ENCODE results near the gene LPP.

The LPP gene

DNA sequence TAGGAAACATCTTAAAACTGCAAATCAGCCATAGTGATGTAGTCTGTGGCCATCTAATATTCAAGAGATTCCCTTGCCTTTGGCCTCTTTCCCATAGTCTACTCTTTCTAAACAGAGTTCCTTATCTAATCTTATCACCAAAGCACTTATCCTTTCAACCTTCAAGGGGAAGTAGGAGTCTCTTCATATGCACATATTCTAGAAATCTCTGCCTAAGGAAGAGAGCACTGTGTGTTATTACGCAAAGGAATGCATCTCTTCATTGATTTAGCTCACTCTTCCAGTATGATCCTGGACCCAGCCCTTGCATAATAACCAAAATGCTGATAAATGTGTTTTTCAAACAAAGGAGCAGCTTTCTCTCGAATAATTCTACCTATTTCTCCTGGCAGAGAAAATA lies 764.1 kb downstream of the LPP start:
- DNase-seq (ENCODE audit: low read depth), result no peak

DNA sequence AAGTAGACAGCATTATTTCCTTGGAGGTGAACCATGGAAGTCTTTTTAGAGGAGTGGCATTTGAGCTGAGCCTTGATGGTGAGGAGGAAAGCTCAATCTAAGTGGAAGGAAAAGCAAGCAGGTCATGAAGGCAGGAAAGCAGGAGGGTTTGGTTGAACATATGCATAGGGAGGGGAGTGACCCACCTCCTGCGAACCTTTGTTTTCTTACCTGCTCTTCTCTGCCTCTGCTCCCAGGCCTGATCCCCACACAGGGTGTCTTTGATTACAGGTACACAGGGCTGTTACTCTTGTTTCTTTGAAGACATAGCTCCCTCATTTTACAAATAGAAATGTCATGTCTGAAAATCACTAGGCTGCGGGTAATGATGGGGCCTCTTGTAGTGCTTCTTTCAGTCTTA lies 769.7 kb downstream of the LPP start:
- DNase-seq (ENCODE audit: low read depth), result no peak

DNA sequence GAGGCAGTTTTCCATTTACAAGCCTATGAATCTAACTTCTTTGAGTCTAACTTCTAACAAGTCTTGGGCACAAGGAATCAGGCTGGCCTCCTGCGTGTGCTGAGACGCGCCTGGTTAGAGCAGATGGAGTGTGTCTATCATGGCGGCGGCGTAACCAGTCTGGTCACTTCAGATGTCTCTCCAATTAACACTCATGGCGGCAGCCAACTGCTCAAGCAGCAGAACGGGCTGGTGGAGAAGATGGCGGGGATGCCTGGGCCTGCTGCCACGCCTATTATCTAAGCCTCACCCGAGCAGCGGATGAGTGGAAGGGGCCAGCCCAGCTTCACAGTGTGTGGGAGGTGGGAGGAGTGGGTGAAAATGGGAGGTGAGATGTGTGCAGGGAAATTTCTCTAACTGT lies 771.4 kb downstream of the LPP start:
- DNase-seq (ENCODE audit: low read depth), result no peak

DNA sequence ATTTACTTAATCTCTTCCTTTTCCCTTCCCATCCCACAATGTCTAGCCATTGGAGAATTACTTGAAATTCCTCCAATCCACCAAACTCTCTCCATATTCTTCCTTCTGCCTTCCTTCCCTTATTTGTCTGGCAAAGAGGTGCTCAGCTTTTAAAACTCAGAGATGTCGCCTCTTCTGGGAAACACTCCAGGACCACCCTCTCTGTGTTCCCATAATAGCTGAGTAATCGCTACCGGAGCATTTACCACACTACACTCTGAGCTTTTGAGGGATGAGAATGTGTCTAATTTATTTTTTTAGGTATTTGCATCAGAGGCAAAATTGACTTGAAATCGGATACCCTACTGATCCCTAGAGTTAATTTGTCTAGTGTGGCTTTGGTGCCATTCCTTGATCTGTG lies 772.2 kb downstream of the LPP start:
- DNase-seq (ENCODE audit: low read depth), result no peak

DNA sequence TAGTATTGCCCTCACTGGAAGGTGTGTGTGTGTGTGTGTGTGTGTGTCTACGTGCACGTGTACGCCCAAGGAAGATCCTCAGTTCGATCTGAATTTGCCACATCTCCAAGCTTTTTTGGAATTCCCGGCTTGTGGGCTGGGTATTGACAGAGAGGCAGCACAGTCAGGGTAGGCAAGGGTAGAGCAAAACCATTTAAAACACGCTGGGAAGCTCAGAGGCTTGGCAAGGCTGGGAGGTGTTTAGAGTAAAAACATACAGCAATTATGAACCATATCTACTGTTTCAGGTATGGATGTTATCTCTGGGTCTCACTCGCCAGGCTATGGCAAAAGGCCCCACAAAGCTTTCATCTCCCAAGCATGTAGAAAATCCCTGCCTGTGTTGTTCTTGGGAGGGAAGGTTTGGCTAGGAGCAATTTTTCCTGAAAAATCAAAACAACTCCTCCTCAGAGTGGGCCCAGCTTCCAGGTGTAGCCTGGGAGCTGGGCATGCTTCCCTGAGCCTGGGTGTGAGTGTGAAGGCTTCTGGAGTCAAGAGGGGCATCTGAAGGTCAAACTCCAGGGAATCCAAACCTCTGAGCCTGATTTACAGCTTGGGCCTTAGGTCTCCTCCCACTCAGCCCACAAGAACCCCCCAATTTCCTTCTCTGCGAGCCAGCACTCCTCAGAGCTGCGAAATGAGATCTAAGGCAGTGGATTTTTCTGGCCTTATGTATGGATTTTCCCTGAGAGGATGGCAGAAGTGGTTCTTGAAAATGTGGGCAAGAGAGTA lies 773.0 kb downstream of the LPP start:
- no peak for DNase-seq (ENCODE audit: low read depth)

DNA sequence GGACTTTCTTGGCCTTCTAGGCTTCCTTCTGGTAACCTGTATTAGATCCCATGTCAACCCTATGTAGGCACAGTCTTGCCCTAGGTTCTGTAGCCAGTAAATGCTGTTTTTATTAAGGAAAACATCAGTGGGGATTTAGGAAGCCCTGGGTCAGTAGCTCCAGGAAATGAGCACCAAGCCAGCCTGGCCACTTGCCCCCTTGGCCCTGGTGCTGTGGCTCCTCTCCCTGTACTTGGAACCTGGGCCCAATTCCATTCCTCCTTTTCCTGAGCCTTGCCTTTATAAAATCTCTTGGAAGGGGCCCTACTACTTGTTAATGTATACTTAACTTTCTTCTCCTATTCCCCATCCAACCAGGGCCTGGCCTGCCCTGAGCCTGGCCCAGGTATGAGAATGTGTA lies 774.0 kb downstream of the LPP start:
- DNase-seq (ENCODE audit: low read depth), result no peak

DNA sequence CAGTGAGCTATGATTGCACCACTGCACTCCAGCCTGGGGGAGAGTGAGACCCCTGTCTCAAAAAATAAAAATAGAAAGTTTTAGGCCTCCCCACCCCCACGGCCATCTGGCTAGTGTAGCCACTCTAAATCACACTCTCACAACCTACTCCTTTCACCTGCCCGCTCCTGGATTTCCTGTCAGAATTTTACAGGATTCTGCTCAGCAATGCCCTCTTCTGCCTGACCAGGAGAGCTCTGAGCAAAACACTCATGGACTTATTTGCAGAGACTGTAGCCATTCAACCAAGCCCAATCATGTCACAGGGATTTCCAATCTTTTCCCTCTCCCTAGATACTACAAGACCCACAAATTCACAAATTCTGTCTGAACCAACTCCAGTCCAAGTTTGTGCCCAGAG lies 775.2 kb downstream of the LPP start:
- peak; percentile 12 for DNase-seq (ENCODE audit: low read depth)

DNA sequence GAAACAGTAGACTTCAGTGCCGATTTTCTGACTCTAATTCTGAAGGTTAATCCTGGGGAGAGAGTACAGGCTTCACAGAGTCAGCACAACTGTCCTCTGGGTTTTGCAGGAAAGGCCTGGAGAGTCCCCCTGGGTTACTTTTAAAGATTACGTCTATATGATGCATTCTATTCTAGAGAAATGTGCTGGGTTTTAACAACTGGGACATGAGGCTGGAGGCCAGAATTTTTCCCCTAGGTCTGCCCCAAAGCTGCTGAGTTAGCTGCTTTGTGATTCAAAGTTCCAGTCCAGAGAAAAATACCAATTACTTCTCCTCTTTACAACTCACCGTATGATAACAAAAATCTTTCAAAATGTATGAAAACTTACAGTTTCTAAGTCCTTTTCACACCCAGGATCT lies 777.1 kb downstream of the LPP start:
- DNase-seq (ENCODE audit: low read depth), result no peak

DNA sequence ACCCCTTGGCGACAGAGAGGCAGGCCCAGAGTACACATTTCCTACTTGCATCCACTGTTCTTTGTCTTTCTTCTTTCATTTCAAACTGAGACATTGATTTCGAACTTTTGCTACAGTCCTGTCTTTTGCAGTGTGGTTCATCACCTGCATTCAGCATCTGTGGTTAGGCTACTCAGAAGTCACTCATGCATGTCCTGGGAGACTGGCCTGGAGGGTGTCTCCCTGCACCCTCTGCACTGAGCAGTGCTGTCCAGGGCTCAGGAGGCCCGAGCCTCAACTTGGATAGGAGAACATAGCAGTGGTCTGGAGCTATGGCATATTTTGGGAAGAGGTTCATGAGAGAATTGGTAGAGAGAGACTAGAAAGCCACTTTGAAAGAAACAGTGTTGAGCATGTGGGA lies 777.6 kb downstream of the LPP start:
- DNase-seq (ENCODE audit: low read depth), result no peak

DNA sequence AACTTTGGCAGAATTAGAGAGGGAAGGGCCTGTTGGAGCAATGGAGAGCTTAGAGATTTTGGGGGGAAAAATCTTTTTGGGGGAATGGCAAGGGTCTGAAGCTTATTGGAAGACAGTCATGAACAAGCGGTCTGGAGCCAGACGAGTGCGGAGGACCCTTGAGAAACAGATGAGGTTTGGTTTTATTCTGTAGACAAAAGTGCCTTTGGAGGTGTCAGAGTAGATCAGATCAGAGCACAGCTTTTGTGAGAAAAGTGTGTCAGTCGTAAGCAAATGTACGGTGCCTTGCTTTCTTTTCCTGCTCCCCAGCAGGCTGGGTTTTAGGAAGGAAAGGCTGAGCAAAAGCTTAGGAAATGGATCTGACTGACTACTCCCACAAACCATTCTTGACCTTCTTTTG lies 781.0 kb downstream of the LPP start:
- DNase-seq (ENCODE audit: low read depth), result no peak

DNA sequence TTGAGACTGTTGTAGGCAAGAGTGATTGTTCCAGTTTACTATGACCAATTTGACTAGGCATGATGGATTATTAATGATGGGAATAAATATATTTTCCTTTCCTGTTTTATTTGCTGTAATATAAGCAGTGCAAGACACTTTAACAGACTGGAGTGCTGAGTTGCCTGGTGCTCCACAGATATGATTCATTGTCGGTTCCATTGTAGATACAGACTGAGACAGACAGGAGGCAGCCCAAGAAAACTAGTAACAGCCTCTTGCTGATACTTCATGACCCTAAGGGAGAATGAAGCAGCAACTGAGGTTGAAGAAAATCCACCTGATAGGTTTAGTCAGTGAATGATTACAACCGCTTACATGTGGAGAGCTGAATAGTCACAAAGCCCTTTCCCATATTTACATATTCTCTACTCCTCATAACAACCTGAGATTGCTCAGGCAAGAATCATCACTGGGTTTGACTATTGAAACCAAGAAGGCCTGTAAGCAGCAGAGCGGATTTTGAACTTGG lies 782.7 kb downstream of the LPP start:
- no peak for DNase-seq (ENCODE audit: low read depth)

DNA sequence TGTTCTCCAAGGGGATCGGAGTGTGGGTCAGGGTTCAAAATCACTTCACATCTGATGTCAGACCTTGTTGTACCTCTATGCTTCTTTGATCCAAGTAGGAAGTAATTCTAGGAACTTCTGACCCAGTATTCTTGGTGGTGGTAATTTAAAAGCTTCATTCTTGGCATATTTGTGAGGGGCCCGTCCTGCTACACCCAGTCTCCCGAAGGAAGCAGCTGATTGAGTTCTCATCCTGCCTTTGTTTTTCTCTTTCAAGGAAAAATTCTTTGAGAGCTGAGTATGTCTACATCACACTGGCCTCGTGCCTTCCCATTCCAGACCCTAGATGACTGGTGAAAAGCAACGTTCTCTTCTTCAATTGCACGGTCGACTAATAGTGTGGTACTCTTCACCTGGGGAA lies 783.4 kb downstream of the LPP start:
- no peak for DNase-seq (ENCODE audit: low read depth)

DNA sequence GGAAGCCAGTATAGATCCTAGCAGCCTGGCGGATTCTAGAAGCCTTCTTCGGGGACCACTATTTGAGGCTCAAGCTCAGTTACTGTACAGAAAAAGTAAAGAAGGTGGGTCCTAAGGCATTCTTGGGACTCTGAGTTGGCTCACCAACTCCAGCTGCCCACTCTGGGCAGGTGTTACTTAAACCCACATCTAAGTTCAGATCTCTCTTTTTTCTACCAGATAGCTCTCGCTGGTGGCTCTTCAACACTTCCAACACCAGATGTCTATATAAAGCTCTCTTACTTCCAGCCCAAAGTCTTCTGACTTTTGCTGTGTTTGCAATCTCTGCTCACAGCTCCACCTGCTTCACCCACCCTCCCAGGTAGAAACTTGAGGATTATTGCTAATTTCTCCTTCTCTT lies 785.0 kb downstream of the LPP start:
- DNase-seq (ENCODE audit: low read depth), result no peak

DNA sequence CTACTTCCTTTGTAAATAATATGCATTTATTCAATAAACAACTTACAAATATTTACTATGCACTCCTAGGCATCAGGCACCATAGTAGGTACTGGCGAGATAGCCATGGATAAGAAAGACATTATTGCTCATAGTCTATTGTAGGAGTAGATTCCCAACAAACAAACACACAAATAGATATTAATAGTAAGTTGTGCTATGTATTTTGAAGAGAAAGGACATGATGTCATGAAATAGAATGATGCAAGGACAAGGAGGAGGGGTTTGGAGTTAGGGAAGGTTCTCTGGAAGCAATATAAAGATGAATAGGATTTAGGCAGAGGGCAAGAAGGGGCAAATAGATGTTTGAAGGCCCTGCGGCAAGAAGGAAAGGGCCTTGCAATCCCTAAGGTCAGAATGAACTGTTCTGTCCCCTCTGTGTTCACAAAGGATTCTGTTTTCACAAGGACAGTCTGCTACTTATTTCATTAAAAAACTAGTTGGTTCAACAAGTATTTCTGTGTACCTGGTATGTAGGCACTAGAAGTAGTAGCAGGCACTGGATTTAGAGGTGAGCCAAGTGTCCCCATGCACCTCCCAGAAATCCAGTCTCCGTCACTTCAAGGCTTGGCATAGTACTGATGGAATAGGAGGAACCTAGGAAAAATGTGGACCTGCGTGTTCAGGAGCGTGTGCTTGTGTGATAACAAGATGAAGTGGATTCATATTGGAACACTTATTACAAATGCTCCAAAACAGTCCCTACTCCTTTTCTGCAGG lies 786.0 kb downstream of the LPP start:
- DNase-seq (ENCODE audit: low read depth), result no peak

All from ELR (cell line).